Skin epidermis (tissue), 12 donors: Measurements from ENCODE around the gene HHATL.
"Not testable (repeated sequence)": the region's sequence is repeated elsewhere in the genome, so short reads cannot be mapped to it uniquely, and the experiment has no call there.

Experiments
- H3K27ac ChIP-seq, 21 experiments: fragments of 200-600 bp; sonication (generic) in 11 of 21; one replicate each; pipeline ENCODE4 v1.5.0; 2020; ENCODE audit warnings: mild to moderate bottlenecking in 3 of 21, inconsistent platforms in 2 of 21, moderate library complexity in 2 of 21
- H3K4me3 ChIP-seq, 7 experiments: fragments of 200-600 bp; sonication (generic) in 2 of 7; one replicate each; pipeline ENCODE4 v1.5.0; 2020; ENCODE audit warnings: inconsistent platforms in 2 of 7, mild to moderate bottlenecking in 2 of 7, moderate library complexity in 1 of 7

Gene HHATL

DNA sequence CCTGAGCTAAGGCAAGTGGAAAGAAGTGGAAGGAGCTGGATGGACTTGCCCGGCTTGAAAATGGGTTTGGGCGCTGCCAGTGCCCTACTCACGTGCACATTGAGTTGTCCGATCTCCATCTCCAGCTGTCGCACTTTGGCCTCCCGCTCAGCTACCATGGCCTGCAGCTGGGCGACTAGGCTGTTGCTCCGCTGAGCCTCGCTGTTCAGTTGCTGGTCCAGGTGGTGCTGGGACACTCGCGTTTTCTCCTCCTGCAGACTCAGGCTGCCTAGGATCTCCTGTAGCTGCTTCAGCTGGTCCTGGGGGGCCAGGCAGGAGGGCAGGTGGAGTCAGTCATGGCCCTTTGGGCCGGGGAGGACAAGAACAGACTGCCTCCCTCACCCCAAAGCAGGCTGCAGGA lies 33.0 kb upstream of the HHATL start:
- Histone ChIP-seq H3K4me3 (no peak overlapping the region), H3K27ac (no peak overlapping the region)

GRCh38 chr3:42735019-42735418 lies 32.4 kb upstream of the HHATL start:
- no peak overlapping the region for H3K4me3 ChIP-seq
- no peak overlapping the region for H3K27ac ChIP-seq

DNA sequence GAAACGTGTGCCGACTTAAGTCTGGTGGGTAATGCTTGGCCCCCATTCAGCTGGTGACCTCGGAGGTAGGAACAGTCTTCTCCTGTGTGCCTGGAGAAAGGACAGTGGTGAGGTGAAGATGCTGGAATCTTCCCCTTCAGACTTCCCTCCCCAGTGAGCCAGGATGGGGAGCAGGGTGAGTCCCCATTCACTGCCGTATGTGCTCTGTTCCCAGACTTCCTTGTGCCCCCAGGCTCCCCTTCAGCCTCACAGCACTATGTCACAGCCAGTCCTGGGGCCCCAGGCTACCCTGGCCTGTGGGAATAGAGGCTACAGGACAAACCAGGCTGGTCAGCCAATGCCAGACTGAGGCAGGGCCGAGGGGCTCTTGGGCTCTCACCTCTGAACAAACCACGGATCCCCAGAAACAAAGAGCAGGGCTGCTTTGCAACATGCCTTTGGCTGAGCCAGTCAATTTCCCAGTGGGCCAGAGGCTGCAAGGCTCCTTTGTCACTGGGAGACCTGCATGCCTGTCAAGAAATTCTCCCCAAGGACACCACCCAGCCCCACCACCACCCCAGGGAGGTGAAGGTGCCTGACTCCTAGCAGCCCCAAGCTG lies 31.8 kb upstream of the HHATL start:
- H3K4me3 ChIP-seq: no peak overlapping the region
- peak overlapping the region in 1 of 21 experiments; percentile 60 for H3K27ac ChIP-seq

DNA sequence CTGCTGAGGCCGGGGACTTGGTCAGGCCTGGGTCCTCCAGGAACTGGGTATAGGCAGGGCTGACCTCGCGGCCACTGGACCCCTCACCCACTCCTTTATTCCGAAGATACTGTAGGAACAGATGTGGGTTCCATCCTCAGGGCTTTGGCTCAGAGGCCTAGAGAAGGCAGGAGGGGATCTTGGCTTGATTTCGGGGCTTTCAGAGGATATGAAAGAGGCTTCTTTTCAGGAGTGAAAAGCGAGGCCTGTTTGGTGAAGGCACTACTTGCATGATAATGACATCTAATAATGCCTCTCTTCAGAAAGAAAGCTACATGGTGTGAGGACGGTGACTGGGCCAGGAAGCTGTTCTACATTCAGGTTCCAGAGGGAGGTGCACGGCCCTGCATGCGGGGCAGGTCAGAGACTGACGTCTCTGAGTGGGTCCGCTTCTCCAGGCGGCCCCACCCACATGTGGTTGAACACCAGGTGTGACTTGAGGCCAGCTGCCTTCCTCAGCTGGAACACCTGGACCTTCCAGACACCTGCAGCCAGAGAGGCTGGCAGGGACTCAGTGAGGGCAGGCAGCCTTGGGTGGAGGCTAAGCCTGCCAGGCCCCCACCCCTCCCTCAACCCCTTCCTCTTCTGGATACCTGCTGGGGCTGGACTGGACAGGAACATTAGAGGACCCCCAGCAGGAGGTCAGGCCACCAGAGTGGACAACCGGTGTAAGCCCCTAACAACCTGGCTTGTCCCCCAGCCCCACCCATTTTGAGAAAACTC lies 31.1 kb upstream of the HHATL start:
- H3K4me3 ChIP-seq: no peak overlapping the region
- peak overlapping the region in 1 of 21 experiments; percentile 60 for H3K27ac ChIP-seq

DNA sequence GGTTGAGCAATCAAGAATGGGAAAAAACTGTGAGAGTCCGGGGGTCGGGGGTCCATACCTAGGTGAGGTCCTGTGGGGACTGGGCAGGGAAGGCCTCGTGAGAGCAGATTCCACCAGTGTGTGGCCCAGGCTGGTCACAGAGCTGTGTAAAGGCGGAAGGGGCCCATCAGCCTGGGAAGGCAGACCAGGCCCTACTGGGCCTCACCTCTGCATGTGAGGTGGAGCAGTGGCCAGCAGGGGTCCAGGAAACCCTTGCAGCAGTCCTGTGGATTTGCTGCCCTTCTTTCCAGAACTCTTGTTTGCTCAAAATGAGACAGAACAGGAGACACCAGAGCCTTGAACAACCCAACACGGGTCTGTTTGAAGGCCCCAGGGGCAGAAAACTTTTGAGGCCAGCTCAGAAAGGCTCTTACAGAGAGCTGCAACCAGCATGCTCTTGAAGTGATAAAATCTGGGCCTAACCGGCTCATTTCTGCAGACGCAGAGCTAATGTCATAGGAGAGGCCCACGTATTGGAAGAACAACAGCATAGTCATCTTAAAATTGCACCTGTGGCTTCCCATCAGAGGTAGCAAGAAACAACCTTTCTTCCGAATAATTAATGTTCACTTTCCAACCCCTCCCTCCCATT lies 30.3 kb upstream of the HHATL start:
- H3K27ac ChIP-seq: peak overlapping the region in 1 of 21 experiments; percentile 60

GRCh38 chr3:42732196-42732828 lies 29.7 kb upstream of the HHATL start:
- H3K27ac ChIP-seq: peak overlapping the region in 1 of 21 experiments; percentile 60
- no peak overlapping the region for H3K4me3 ChIP-seq

More for the DNA sequence above, 30.3 kb upstream of the HHATL start:
- no peak overlapping the region for H3K4me3 ChIP-seq

- no peak overlapping the region for H3K4me3 ChIP-seq
- H3K27ac ChIP-seq: peak overlapping the region in 1 of 21 experiments; percentile 20
Measured at GRCh38 chr3:42731476-42732195, 29.0 kb upstream of the HHATL start.

DNA sequence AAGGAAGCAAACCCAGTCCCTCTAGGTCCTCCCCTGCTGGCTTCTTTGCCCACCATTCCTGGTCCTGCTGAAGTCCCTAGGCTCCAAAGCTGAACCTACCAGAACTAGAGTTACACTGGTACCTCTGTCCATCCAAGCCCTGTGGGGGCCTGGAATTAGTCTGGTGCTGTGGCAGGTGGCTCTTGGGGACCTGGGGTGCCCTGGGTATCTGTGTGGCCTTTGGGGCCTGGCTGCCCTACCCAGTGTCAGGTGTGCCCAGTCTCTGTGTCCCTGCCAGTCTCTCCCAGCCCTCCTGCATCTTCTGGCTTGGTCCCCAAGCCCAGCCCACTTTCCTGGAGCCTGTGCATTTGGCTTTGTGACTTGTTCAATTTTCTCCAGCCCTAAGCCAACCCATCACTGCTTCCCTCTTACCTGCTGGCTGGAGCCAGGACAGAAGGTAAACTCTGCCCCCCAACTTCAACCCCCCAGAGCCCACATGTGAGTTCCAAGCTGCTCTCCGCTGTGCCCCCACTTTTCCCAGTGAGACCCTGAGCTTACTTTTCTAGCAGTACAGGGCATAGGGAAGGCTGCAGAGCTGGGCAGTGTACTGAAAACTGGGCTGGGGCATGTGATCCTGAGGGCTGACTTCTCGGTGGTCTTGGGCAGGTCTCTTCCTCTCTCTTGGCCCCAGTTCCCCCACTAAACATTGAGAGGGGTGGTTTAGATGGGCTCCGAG lies 28.3 kb upstream of the HHATL start:
- Histone ChIP-seq H3K4me3 (no peak overlapping the region), H3K27ac (peak overlapping the region in 1 of 21 experiments; percentile 20)

- H3K27ac ChIP-seq: peak overlapping the region in 1 of 21 experiments; percentile 20
- H3K4me3 ChIP-seq: no peak overlapping the region
Measured at GRCh38 chr3:42730294-42730693, 27.7 kb upstream of the HHATL start.

DNA sequence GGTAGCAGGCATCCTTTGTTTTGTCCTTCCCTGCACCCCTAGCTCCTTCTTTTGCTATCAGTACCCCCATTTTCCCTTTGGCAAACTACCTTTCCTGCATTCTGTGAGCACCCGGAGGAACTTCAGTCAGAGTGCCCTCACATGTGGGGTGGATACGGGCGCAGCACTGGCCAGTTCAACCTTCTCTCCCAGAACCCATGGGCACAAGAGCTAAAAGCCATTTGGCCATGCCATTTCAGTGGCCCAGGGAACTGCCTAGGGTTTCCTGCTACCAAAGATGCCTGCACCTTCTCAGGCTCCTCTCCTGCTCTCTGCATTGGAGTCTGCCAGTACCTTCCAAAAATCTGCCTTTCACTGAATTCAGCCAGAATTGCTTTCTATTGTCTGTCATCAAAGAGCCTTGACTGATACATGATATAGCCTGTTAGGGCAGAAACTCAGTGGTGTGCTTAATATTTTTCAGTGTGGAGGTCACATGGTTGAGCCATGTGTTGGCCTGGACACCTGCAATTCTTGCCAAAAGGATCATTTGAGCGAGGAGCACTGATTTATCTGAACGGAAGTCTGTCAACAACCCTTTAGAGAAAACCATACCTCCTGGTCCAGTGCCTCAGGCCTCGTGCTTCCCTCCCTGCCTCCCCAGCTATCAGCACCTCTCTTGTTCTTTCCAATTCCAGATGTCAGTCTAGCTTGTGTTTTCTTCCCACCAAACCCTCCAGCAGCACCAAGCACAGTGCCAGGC lies 27.0 kb upstream of the HHATL start:
- Histone ChIP-seq H3K27ac (no peak overlapping the region), H3K4me3 (no peak overlapping the region)

DNA sequence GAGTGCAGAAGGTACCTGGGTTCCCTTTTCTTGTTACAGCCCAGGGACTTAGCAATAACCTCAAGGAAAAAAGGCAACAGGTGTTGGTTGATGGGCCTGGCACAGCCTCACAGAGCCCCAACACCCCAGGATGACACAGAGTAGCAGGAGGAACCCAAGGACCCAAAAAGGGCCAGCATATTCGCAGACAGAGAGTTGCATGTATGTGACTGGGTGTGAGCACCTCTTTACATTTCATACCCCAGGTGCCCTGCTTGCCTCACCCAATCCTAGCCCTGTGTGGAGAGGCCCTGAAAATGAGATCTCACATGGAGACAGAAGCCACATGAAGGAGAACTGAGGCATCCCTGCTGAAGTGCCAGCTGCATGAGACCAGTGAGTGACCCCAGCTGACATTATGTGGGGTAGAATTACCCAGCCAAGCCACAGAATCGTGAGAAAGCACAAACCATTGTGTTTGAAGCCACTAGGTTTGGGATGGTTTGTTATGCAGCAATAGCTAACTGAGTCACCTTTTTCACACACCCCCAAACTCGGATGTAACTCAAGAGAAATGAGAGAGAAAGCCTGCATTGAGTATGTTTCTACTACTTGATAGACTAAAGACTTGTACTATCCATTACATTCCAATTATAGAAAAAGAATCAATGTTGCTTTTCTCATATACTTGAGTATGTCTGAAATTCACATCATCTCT lies 26.2 kb upstream of the HHATL start:
- H3K4me3 ChIP-seq: no peak overlapping the region
- H3K27ac ChIP-seq: no peak overlapping the region

DNA sequence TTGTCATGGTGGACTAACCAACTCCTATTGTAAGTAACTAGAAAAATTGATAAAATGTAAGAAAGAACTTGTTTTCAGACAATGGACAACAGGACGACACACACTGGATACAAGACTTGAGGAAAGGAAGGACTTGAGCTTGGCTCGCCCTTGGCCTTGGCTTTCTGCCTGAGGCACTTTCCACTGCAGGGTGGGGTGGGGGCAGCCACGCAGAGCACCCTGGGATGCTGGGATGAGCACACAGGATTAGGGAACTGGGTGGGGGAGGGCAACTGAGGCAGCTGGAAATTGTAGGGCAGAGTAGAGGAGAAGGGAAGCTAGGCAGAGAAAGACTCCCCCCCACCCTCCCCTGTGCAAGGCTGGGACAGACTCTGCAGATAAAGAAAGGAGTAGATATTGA lies 25.5 kb upstream of the HHATL start:
- H3K4me3 ChIP-seq: no peak overlapping the region
- peak overlapping the region in 1 of 21 experiments; percentile 35 for H3K27ac ChIP-seq

DNA sequence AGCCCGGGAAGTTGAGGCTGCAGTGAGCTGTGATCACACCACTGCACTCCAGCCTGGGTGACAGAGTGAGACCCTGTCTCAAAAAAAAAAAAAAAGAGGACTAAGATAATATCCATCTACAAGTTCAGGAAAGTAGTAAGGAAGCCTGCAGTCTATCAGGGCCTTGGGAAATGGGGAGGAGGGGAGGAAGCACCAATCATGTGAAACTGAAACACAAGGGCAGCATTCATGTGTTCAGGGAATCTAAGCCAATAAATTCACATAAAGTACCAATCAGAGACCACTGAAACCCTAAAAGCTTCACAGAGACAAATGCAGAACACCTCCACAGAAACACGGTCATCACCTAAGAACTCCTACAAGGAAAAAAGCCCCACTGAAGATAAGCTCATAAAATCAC lies 22.9 kb upstream of the HHATL start:
- no peak overlapping the region for H3K4me3 ChIP-seq
- H3K27ac ChIP-seq: no peak overlapping the region

DNA sequence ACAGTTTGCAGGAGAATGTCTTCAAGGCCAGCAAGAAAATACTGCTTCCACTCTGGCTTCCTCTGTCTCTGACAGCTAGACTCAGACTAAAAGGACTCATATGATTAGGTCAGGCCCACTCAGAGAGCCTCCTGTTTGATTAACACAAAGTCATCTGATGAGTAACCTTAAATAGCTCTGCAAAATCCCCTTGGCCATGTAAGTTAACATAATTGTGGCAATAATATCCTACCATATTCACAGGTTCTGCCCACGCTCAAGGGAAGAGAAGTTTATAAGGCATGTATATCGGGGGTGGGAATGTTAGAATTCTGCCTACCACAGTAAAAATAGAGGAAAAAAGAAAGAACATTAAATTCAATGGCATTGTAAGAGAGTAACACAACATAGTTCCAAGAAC lies 20.6 kb upstream of the HHATL start:
- Histone ChIP-seq H3K4me3 (no peak overlapping the region), H3K27ac (no peak overlapping the region)

DNA sequence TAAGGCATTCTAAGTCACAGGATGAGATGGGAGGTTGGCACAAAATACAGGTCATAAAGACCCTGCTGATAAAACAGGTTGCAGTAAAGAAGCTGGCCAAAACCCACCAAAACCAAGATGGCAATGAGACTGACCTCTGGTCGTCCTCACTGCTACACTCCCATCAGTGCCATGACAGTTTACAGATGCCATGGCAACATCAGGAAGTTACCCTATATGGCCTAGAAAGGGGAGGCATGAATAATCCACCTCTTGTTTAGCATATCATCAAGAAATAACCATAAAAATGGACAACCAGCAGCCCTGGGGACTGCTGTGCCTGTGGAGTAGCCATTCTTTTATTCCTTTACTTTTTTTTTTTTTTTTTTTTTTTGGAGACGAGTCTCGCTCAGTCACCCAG lies 19.8 kb upstream of the HHATL start:
- H3K27ac ChIP-seq, H3K4me3 ChIP-seq: not testable (repeated sequence)

- H3K4me3 ChIP-seq: no peak overlapping the region
- H3K27ac ChIP-seq: no peak overlapping the region
Measured at GRCh38 chr3:42721690-42722089, 19.1 kb upstream of the HHATL start.

- H3K4me3 ChIP-seq: no peak overlapping the region
- H3K27ac ChIP-seq: no peak overlapping the region
Measured at GRCh38 chr3:42720126-42720525, 17.5 kb upstream of the HHATL start.

- Histone ChIP-seq H3K4me3 (no peak overlapping the region), H3K27ac (no peak overlapping the region)
Measured at GRCh38 chr3:42719002-42719401, 16.4 kb upstream of the HHATL start.
